CD4-positive, alpha-beta T cell treated with Interleukin-15 for 4 hours (primary cell): Measurements from ENCODE around the gene FGF5.
"Not testable (repeated sequence)": the region's sequence is repeated elsewhere in the genome, so short reads cannot be mapped to it uniquely, and the experiment has no call there.

Source experiments
- DNase-seq: peaks from one replicate; pipeline ENCODE4 v3.0.0-alpha.2; 2020; ENCODE audit warnings: low spot score

Gene FGF5

GRCh38 chr4:80295826-80296225 is 29.4 kb downstream of the FGF5 start:
- no peak for DNase-seq

GRCh38 chr4:80301884-80302283 is 35.4 kb downstream of the FGF5 start:
- DNase-seq = no peak

GRCh38 chr4:80302616-80303223 is 36.3 kb downstream of the FGF5 start:
- no peak for DNase-seq

GRCh38 chr4:80305466-80305865 is 39.0 kb downstream of the FGF5 start:
- no peak for DNase-seq

DNA sequence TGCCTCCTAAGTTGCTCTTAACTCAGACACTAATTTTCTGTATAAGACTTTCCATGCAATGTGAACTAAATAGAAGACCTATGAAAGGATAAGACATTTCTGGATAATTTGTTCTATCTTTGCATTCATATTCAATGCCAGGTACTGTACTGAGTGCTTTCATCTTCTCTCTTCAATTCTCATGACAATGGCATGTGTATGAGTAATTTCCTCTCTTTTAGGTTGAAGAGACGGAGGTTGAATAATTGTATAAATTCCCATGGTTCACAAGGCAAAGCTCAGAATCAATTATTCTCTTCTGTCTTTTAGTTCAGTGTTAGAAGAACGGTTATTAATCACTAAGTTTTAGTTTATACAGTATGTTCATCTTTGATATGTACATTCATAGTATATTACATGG is 39.8 kb downstream of the FGF5 start:
- DNase-seq = no peak

GRCh38 chr4:80307183-80307735 is 40.8 kb downstream of the FGF5 start:
- no peak for DNase-seq

DNA sequence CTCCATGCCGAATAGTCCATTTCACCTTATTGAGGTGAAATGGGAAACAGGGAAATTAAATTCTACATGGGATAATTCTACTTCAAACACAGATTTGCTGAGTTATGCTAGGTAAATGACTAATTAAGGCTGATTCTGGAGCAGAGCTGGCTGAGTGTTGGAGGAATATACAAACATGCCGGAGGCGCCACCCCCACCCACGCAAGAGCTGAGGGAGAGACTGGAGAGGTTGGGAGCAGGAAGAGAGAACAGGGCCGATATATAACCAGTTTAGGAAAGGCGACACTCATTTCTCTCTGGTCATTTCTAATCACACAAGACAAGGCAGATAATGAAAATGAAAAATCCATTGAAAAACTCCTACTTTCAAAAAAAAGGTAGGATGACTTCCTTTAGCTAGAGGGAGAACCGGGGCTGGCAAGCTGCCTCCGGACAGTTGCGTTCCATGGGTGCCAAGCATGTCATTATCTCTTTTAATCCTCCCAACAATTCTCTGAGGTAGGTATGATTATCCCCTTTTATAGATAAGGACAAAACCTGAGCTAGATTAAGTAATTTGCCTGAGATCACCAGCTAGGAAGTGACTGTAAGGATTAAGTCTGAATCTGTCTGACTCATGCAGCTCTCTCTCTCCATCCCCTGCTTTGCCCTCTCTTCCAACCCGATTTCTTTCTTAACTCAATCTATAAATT is 41.5 kb downstream of the FGF5 start:
- no peak for DNase-seq

- DNase-seq = no peak
Observed at GRCh38 chr4:80308466-80308822, 42.0 kb downstream of the FGF5 start.

- no peak for DNase-seq
Observed at GRCh38 chr4:80309294-80310004, 43.0 kb downstream of the FGF5 start.

GRCh38 chr4:80311130-80311529 is 44.7 kb downstream of the FGF5 start:
- DNase-seq = no peak

DNA sequence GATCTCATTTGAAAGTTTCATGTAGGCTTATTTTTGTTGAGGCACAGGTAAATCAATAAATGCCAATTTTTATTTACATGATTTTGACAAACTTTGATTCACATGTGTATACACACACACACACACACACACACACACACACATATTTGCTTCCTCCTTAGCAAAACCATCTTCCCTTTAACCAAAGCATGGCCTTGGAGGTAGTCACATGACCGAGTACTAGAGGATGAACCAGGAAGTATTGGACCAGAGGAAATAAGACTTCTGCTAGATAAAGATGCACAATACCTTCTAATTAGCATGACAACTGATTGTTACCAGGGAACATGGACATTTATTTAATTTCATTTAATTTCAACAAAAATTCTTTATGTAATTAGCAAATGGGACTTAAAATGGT is 45.7 kb downstream of the FGF5 start:
- DNase-seq = no peak

GRCh38 chr4:80313627-80314026 is 47.2 kb downstream of the FGF5 start:
- DNase-seq = no peak

- not testable (repeated sequence) for DNase-seq
Observed at GRCh38 chr4:80315848-80316247, 49.4 kb downstream of the FGF5 start.

DNA sequence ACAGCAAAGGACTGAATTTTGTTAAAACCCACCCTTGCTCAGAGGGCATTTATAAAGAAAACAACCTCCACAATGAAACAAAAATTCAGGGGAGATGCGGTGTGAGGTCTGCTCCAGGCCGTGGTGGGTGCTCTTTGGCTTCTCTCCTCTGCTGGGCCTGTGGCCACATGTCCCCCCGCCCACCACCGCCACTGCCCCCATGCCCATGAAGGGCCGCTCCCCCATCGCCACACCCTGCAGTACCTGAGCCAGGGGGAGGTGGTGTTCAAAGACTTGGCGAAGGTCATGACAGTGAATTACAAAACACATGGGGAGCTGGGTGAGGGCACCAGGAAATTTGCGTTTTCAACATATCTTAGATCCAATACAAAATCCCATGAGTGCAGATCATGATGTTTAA is 54.9 kb downstream of the FGF5 start:
- no peak for DNase-seq

DNA sequence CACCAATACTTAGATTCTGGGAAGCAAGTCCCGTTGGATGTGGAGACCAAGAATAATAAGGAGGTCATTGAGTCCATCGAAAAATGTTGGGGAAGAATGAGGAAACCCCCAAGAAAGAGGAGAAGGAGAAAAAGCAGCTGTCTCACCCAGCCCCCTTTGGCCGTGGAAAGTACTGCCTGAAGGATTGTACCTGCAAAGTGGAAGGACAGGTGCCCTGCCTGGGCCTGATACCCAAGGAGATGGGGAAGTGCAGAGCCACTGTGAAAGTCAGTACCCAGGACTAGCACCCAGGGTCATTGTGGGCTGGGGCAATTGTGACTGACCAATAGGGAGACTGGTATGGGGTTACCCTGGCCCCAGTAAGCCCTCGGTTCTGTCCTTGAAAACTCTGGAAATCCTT is 55.3 kb downstream of the FGF5 start:
- no peak for DNase-seq

DNA sequence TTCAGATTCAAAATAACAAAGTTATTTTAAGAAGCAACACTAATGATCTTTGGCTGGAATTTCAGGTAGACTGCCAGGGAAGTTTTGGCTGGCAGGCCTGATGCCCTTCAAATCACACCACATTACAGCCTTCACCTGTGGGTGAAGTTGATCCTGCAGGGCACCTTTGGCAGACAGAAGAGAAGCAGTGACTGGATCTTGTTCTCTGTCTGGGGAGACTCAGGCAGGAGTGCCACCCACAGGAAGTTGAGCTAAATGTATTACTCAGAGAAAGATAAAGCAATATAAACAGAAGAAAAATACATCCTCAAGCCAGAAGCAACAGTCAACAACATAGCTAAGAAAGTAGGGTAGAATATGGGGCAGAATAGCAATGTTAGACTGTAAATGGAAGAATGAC is 56.3 kb downstream of the FGF5 start:
- DNase-seq = no peak

DNA sequence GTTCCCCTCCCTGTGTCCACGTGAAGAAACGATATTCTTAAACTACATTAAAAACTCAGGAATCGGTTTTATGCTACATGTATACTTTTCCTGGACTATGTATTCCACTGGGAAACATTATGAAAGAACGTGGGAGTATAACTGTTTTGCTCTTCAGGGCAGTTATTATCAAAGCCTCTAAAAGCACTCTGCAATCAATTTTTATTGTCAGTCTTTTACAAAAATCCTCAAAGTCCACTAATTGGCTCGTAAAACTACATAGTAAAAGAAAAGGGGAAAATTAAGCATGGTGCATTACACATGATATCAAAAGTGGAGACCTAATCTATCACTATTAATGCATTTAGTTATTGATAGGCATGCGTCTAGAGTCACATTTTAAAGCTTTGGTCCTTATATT is 57.7 kb downstream of the FGF5 start:
- no peak for DNase-seq

GRCh38 chr4:80331693-80332092 is 65.2 kb downstream of the FGF5 start:
- no peak for DNase-seq

DNA sequence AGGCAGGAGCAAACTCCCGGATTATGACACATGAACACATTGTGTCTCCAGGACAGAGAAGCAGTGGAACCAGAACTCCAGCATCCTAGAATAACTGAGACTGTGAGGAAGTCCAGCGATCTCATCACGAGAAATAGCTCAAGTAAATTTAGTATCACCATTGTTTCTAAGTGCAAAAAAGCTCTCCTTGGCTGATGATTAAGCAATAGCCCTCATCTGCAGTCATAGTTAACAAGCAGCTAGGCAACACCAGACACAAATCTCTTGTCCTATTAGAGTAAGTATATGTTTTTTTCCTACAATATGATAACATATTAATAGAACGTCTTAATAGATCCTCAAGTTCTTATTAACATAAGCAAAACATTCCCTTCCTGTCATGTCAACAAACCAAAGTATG is 66.7 kb downstream of the FGF5 start:
- DNase-seq = no peak

DNA sequence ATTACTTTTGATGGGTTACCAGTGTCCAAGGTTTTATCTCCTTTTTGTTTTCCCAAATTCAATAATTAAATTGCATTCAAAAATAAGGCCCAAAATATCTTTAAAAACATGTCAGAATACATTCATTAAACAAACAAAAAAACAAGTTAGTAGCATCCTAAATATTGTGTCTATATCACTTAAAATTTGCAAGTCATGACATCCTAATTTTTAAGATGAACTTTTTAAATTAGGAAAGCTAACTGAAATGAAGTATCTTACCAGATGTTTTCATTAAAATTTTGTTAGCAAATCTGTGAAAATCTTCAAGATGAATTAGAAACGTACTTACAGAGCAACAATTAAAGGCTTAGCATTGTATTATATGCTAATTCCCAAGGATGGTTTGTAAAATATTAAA is 68.1 kb downstream of the FGF5 start:
- DNase-seq = no peak

DNA sequence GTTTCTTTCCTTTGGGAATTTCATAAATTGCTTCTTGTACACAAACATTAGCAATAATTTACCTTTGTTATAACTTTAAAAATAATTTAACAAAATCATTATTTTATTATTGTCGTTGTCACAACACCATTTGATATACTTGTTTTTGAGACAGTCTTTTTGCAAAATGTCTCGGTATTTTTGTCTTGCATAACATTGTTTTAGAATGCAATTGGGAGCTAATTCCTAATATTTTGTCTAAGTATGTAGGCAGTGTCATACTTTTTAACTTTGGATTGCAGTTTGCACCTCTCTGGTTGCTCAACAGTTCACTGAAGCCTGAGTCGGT is 68.7 kb downstream of the FGF5 start:
- DNase-seq = no peak

GRCh38 chr4:80335554-80336358 is 69.3 kb downstream of the FGF5 start, which contains the start of gene CFAP299:
CFAP299 (plus strand) TSS chr4:80335730.
- peak; percentile 10 for DNase-seq

- no peak for DNase-seq
Observed at GRCh38 chr4:80336582-80336981, 70.1 kb downstream of the FGF5 start.
